RWPE1 (cell line): ENCODE results near the gene PDSS2.
"Not testable (repeated sequence)": the region's sequence is repeated elsewhere in the genome, so short reads cannot be mapped to it uniquely, and the experiment has no call there.

ENCODE experiments used
- CTCF ChIA-PET: fragments of 350-600 bp; sonication (Branson Sonifier 250); formaldehyde crosslinking; extraction: SDS; loops from one replicate; lab custom pipeline; 2021; lab: Yijun Ruan, JAX
- POLR2A ChIA-PET: fragments of 400-600 bp; formaldehyde crosslinking; extraction: SDS; loops from one replicate; lab custom pipeline; 2020; ENCODE audit warnings: antibody characterized with exemption; ENCODE audit not compliant: low non-redundant PET; lab: Yijun Ruan, JAX
- DNase-seq: peaks from one replicate; pipeline ENCODE4 v3.0.0; 2012; ENCODE audit warnings: low spot score
- H3K27ac ChIP-seq: fragments of 450-650 bp; 2 replicates; pipeline ENCODE4 v1.5.1; 2017
- TF ChIP-seq, protein P1 (sequence below): fragments of 450-650 bp; conservative IDR thresholded peaks from 2 replicates; pipeline ENCODE4 v1.5.1; 2017; ENCODE audit warnings: low read depth, mild to moderate bottlenecking

Gene PDSS2

GRCh38 chr6:107144014-107144413 lies 315.4 kb downstream of the PDSS2 start:
- POLR2A ChIA-PET = no interaction called here
- CTCF ChIA-PET = no interaction called here
- TF ChIP-seq, protein P1, sequence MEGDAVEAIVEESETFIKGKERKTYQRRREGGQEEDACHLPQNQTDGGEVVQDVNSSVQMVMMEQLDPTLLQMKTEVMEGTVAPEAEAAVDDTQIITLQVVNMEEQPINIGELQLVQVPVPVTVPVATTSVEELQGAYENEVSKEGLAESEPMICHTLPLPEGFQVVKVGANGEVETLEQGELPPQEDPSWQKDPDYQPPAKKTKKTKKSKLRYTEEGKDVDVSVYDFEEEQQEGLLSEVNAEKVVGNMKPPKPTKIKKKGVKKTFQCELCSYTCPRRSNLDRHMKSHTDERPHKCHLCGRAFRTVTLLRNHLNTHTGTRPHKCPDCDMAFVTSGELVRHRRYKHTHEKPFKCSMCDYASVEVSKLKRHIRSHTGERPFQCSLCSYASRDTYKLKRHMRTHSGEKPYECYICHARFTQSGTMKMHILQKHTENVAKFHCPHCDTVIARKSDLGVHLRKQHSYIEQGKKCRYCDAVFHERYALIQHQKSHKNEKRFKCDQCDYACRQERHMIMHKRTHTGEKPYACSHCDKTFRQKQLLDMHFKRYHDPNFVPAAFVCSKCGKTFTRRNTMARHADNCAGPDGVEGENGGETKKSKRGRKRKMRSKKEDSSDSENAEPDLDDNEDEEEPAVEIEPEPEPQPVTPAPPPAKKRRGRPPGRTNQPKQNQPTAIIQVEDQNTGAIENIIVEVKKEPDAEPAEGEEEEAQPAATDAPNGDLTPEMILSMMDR = no peak
- no peak for DNase-seq
- H3K27ac ChIP-seq = no peak overlapping the region

DNA sequence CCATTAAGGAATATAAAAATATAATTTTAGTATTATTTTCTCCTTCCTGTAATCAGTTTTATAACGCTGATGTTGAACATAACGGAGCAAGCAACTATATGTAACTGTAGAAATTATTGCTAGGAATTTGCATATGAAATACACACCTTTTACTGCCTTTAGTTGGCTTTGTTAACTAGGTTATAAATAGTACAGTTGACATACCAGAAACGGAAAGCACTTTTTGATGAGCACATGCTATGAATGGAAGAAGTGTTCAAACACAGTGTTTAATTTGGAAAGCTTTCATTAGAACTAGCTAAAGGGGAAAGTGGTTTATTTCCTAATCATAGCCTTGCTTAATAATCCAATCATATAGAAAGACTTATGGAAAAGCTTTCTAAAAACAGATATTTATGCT lies 318.8 kb downstream of the PDSS2 start:
- H3K27ac ChIP-seq = no peak overlapping the region
- CTCF ChIA-PET = interaction anchor here (0.6 to 1.1 kb wide), 2 partner anchors 27 to 492 kb away, joined by 3 to 4 read pairs; no protein-coding TSS in a partner anchor
- no peak for DNase-seq
- POLR2A ChIA-PET = no interaction called here
- TF ChIP-seq, protein P1 = no peak

- H3K27ac ChIP-seq, DNase-seq: not testable (repeated sequence)
- ChIA-PET POLR2A (interaction anchor here (1.1 kb wide), 1 partner anchor 323 kb away, joined by 3 read pairs; the partner anchor contains the start of gene PDSS2), CTCF (interaction anchor here (0.6 kb wide), 1 partner anchor 695 kb away, joined by 4 read pairs; no protein-coding TSS in a partner anchor)
Measured at GRCh38 chr6:107136324-107136723, 323.0 kb downstream of the PDSS2 start.

GRCh38 chr6:107135048-107135680 lies 324.2 kb downstream of the PDSS2 start:
- H3K27ac ChIP-seq, DNase-seq, POLR2A ChIA-PET, CTCF ChIA-PET: not testable (repeated sequence)

DNA sequence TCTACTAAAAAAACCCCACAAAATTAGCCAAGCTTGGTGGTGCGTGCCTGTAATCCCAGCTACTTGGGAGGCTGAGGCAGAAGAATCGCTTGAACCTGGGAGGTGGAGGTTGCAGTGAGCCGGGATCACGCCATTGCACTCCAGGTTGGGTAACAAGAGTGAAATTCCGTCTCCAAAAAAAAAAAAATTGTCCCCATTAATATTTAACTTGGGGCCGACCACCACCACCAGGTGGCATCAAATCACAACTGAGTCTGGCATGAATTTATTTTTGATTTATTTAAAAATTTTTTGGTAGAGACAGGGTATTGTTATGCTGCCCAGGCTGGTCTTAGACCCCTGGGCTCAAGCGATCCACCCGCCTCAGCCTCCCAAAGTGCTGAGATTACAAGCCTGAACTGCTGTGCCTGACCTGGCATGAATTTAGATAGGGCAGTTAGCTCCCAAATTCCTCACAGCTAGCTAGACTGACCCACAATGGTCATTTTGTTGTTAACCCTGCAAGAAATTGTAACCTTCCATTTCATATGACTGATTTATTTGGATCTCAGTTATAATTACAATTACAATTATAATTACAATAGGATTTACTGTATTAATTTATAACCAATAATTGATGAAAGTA lies 326.9 kb downstream of the PDSS2 start:
- H3K27ac ChIP-seq = no peak overlapping the region
- CTCF ChIA-PET = interaction anchor here (0.6 to 0.7 kb wide), 5 partner anchors 327 to 655 kb away, joined by 3 read pairs; partner anchors contain the start of gene PDSS2
- DNase-seq = peak; percentile 12
- POLR2A ChIA-PET = no interaction called here
- TF ChIP-seq, protein P1 = peak; percentile 56; the same call in 1 of the 2 replicates

GRCh38 chr6:107129370-107129925 lies 329.9 kb downstream of the PDSS2 start:
- ChIA-PET CTCF (interaction anchor here (0.6 kb wide), 1 partner anchor 53 kb away, joined by 3 read pairs; no protein-coding TSS in a partner anchor), POLR2A (no interaction called here)
- no peak overlapping the region for H3K27ac ChIP-seq
- DNase-seq = no peak
- TF ChIP-seq, protein P1 = no peak

- CTCF ChIA-PET = no interaction called here
- TF ChIP-seq, protein P1 = no peak
Measured at GRCh38 chr6:107128577-107128976, 330.8 kb downstream of the PDSS2 start.

More at GRCh38 chr6:107128577-107128976, 330.8 kb downstream of the PDSS2 start:
- H3K27ac ChIP-seq = no peak overlapping the region
- no peak for DNase-seq
- POLR2A ChIA-PET = no interaction called here
